B cell (primary cell): ENCODE measurements around the gene CRB3. TPM values are rescaled to one million over a fixed set of nuclear protein-coding genes. Genes with fewer than 3 reads are reported as not detected.

Experiments used
- ATAC-seq: fragments of 200-7000 bp; cut with Tn5 transposase; one replicate; pipeline ENCODE4 v1.10.0; 2021; ENCODE audit warnings: low read depth, mild to moderate bottlenecking, moderate number of reproducible peaks, moderate library complexity
- CTCF ChIA-PET: fragments of 350-600 bp; sonication (Branson Sonifier 250); formaldehyde crosslinking; loops from one replicate; lab custom pipeline; 2021; ENCODE audit warnings: antibody characterized with exemption, inconsistent platforms; lab: Charles Lee
- POLR2A ChIA-PET: fragments of 350-600 bp; sonication (Branson Sonifier 250); formaldehyde crosslinking; loops from one replicate; lab custom pipeline; 2021; ENCODE audit warnings: antibody characterized with exemption; lab: Charles Lee
- DNase-seq: peaks from one replicate; pipeline ENCODE4 v3.0.0; 2013
- H2AFZ ChIP-seq: 2 replicates; pipeline ENCODE4 v1.6.1; 2012; ENCODE audit warnings: mild to moderate bottlenecking, low read depth, low read length; ENCODE audit not compliant: insufficient read depth, poor library complexity, severe bottlenecking
- H3K27ac ChIP-seq, 2 donors: 1 replicate in 1 of 2; 2 replicates in 1 of 2; pipeline ENCODE4 v1.5.1; 2012 to 2013; ENCODE audit warnings: low read length in 2 of 2, mild to moderate bottlenecking in 2 of 2, moderate library complexity in 1 of 2
- H3K27me3 ChIP-seq, 4 experiments: fragments of 200-600 bp in 1 of 4; sonication (generic) in 1 of 4; replicated peaks in 1 of 4; 1 replicate in 2 of 4; 2 replicates in 2 of 4; pipeline versions ENCODE4 v1.6.1 to v1.7.0; 2013 to 2016; ENCODE audit warnings: low read length in 3 of 4, mild to moderate bottlenecking in 2 of 4, mixed read lengths in 1 of 4, moderate library complexity in 1 of 4; ENCODE audit not compliant: insufficient read depth in 4 of 4, control insufficient read depth in 3 of 4; ENCODE audit errors: control extremely low read depth in 1 of 4
- H3K36me3 ChIP-seq, 2 experiments: replicated peaks in 1 of 2; 1 replicate in 1 of 2; 2 replicates in 1 of 2; pipeline versions ENCODE4 v1.6.1 to v1.7.1; 2013; ENCODE audit warnings: low read length in 1 of 2; ENCODE audit not compliant: insufficient read depth in 2 of 2, control insufficient read depth in 1 of 2; ENCODE audit errors: control extremely low read depth in 1 of 2, extremely low read depth in 1 of 2
- H3K4me1 ChIP-seq, 2 donors: fragments of 200-600 bp in 1 of 2; sonication (generic) in 1 of 2; 1 replicate in 1 of 2; 2 replicates in 1 of 2; pipeline versions ENCODE4 v1.5.1 to v1.6.1; 2013 to 2017; ENCODE audit warnings: low read length in 2 of 2; ENCODE audit not compliant: control insufficient read depth in 2 of 2, insufficient read depth in 2 of 2
- H3K4me2 ChIP-seq: replicated peaks from 2 replicates; pipeline ENCODE3; 2012; ENCODE audit warnings: mild to moderate bottlenecking, low read depth, low read length; ENCODE audit not compliant: poor library complexity, severe bottlenecking
- H3K4me3 ChIP-seq, 5 experiments: fragments of 200-600 bp in 1 of 5; sonication (generic) in 1 of 5; 1 replicate in 3 of 5; 2 replicates in 2 of 5; pipeline versions ENCODE4 v1.5.1 to v1.7.0; 2011 to 2016; ENCODE audit warnings: low read length in 4 of 5, mild to moderate bottlenecking in 4 of 5, low read depth in 2 of 5, control low read depth in 1 of 5, moderate library complexity in 1 of 5; ENCODE audit not compliant: insufficient read depth in 1 of 5; ENCODE audit errors: control extremely low read depth in 1 of 5, extremely low read depth in 1 of 5
- H3K79me2 ChIP-seq: fragments of 200-600 bp; sonication (generic); one replicate; pipeline ENCODE4 v1.6.0; 2016; ENCODE audit warnings: low read length; ENCODE audit not compliant: control insufficient read depth, insufficient read depth
- H3K9ac ChIP-seq: fragments of 200-600 bp; sonication (generic); 2 replicates; pipeline ENCODE4 v1.6.1; 2017; ENCODE audit warnings: mild to moderate bottlenecking, low read length, moderate library complexity
- H3K9me3 ChIP-seq, 3 donors: one replicate each; pipeline versions ENCODE4 v1.6.1 to v1.7.1; 2013; ENCODE audit warnings: low read length in 2 of 3; ENCODE audit not compliant: control insufficient read depth in 2 of 3, insufficient read depth in 1 of 3; ENCODE audit errors: control extremely low read depth in 1 of 3
- H4K20me1 ChIP-seq: 2 replicates; pipeline ENCODE4 v1.6.0; 2012; ENCODE audit warnings: mild to moderate bottlenecking, low read length; ENCODE audit not compliant: insufficient read depth, control insufficient read depth, poor library complexity, severe bottlenecking
- H3K27ac Mint-ChIP-seq: one replicate; pipeline ENCODE4 v1.8.0; 2021; ENCODE audit warnings: mixed read lengths
- H3K27me3 Mint-ChIP-seq: one replicate; pipeline ENCODE4 v1.8.0; 2021; ENCODE audit warnings: mixed read lengths
- H3K4me1 Mint-ChIP-seq: one replicate; pipeline ENCODE4 v1.8.0; 2021; ENCODE audit warnings: mixed read lengths
- H3K4me3 Mint-ChIP-seq: one replicate; pipeline ENCODE4 v1.8.0; 2021; ENCODE audit warnings: mixed read lengths
- H3K9me3 Mint-ChIP-seq: one replicate; pipeline ENCODE4 v1.8.0; 2022; ENCODE audit warnings: mixed read lengths; ENCODE audit not compliant: insufficient read depth
- EZH2 ChIP-seq: IDR thresholded peaks from 2 replicates; pipeline ENCODE4 v1.6.1; 2012; ENCODE audit warnings: borderline replicate concordance, low read depth, mild to moderate bottlenecking, moderate library complexity, low read length; ENCODE audit not compliant: insufficient read depth, poor library complexity, severe bottlenecking
- WGBS: methylation state at CpG from one replicate; pipeline ENCODE4 v1.1.5; 2013; ENCODE audit warnings: missing lambda C conversion rate; ENCODE audit not compliant: insufficient coverage; 5-methylcytosine and 5-hydroxymethylcytosine counted together
- intact Hi-C: fragments of 100-400 bp; cut with micrococcal nuclease; formaldehyde crosslinking; loops from one replicate; pipeline ENCODE4 v1.10.0; 2022
- polyA plus RNA-seq: library from polyadenylated mRNA; depleted of rRNA; stranded (reverse); fragments of >200 nt; gene quantifications from 2 replicates; pipeline ENCODE4 v1.2.3, GENCODE V29; 2012
- total RNA-seq, 2 donors: library from RNA; stranded (reverse); fragments of 120-200 nt in 1 of 2; gene quantifications; 1 replicate in 1 of 2; 2 replicates in 1 of 2; pipeline versions ENCODE4 v1.2.3 to v1.2.4, GENCODE V29; 2013 to 2022
- TF ChIP-seq, protein P1 (sequence below): fragments of 200-600 bp; IDR thresholded peaks from one replicate; pipeline ENCODE4 v1.8.0; 2022; ENCODE audit warnings: antibody characterized with exemption, mild to moderate bottlenecking

CRB3 gene
- total and polyA plus RNA-seq, 2 donors (not counting 1 experiment from before 2014, with no cell fraction given): 2.1 to 3.6 TPM

- no peaks in the 10 kb centered on the region for H3K79me2 ChIP-seq
- H3K27me3 ChIP-seq: peaks cover 0 to 2% (median 0%) of the 10 kb centered on the region in 4 experiments
- ChIA-PET POLR2A (interaction anchor here (0.5 to 1.3 kb wide), 3 partner anchors 23 to 68 kb away, joined by 3 to 10 read pairs (median 5); partner anchors contain the start of gene DENND1C), CTCF (interaction anchor here (0.6 to 1.1 kb wide), 2 partner anchors 34 to 195 kb away, joined by 3 to 4 read pairs; partner anchors contain the start of gene KHSRP)
- no peak for TF ChIP-seq EZH2
- TF ChIP-seq, protein P1, sequence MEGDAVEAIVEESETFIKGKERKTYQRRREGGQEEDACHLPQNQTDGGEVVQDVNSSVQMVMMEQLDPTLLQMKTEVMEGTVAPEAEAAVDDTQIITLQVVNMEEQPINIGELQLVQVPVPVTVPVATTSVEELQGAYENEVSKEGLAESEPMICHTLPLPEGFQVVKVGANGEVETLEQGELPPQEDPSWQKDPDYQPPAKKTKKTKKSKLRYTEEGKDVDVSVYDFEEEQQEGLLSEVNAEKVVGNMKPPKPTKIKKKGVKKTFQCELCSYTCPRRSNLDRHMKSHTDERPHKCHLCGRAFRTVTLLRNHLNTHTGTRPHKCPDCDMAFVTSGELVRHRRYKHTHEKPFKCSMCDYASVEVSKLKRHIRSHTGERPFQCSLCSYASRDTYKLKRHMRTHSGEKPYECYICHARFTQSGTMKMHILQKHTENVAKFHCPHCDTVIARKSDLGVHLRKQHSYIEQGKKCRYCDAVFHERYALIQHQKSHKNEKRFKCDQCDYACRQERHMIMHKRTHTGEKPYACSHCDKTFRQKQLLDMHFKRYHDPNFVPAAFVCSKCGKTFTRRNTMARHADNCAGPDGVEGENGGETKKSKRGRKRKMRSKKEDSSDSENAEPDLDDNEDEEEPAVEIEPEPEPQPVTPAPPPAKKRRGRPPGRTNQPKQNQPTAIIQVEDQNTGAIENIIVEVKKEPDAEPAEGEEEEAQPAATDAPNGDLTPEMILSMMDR: no peak
- intact Hi-C loops: no loop called here
- peaks cover 22% of the 10 kb centered on the region for H3K4me1 Mint-ChIP-seq
- 55% methylated on average over 16 of the region's 16 CpGs for WGBS
- H3K4me3 ChIP-seq: peak overlapping the region in 4 of 5 experiments; percentile 70 to 93 (median 82)
- ATAC-seq: no peak
- H3K9me3 Mint-ChIP-seq: no peaks in the 10 kb centered on the region
- peaks cover under 1 to 25% of the 10 kb centered on the region in 2 donors for H3K4me1 ChIP-seq
- H3K9ac ChIP-seq: peak overlapping the region; percentile 90
- H3K4me2 ChIP-seq: peak overlapping the region; percentile 85
- H3K27ac ChIP-seq: no peak overlapping the region
- no peaks in the 10 kb centered on the region for H4K20me1 ChIP-seq
- peaks cover 0 to 6% of the 10 kb centered on the region in 2 experiments for H3K36me3 ChIP-seq
- peaks cover 0 to 24% (median 8%) of the 10 kb centered on the region in 3 donors for H3K9me3 ChIP-seq
- peak overlapping the region; percentile 96 for H2AFZ ChIP-seq
- no peaks in the 10 kb centered on the region for H3K27me3 Mint-ChIP-seq
- DNase-seq: peak; percentile 40
- peak overlapping the region; percentile 95 for H3K4me3 Mint-ChIP-seq
- peak overlapping the region; percentile 88 for H3K27ac Mint-ChIP-seq
These were observed 5.3 kb upstream of the CRB3 start for GRCh38 chr19:6458695-6459261.
